Nephron progenitor cell (in vitro differentiated cells): ENCODE data around the gene PTPN20.

Experiments used
- DNase-seq: peaks from one replicate; pipeline ENCODE4 v3.0.0; 2021
- H3K27ac Mint-ChIP-seq: 2 replicates; pipeline ENCODE4 v1.8.0; 2021; ENCODE audit warnings: mild to moderate bottlenecking, moderate library complexity, mixed read lengths
- H3K27me3 Mint-ChIP-seq: 2 replicates; pipeline ENCODE4 v1.8.0; 2021; ENCODE audit warnings: mild to moderate bottlenecking, low read depth, mixed read lengths; ENCODE audit not compliant: poor library complexity
- H3K36me3 Mint-ChIP-seq: 2 replicates; pipeline ENCODE4 v1.8.0; 2021; ENCODE audit warnings: low read depth, mixed read lengths
- H3K4me1 Mint-ChIP-seq: 2 replicates; pipeline ENCODE4 v1.8.0; 2021; ENCODE audit warnings: mixed read lengths
- H3K4me3 Mint-ChIP-seq: 2 replicates; pipeline ENCODE4 v1.8.0; 2021; ENCODE audit warnings: mild to moderate bottlenecking, moderate library complexity, mixed read lengths
- H3K9me3 Mint-ChIP-seq: 2 replicates; pipeline ENCODE4 v1.8.0; 2021; ENCODE audit warnings: mild to moderate bottlenecking, moderate library complexity, mixed read lengths
- CTCF ChIP-seq: fragments of 200-600 bp; sonication (generic); IDR thresholded peaks from 2 replicates; pipeline ENCODE4 v1.5.0; 2021; ENCODE audit warnings: antibody characterized with exemption

PTPN20 gene

GRCh38 chr10:47030191-47030703 is 119.0 kb downstream of the PTPN20 start:
- H3K36me3 Mint-ChIP-seq: no peaks in the 10 kb centered on the region
- peaks cover 14% of the 10 kb centered on the region for H3K27me3 Mint-ChIP-seq
- H3K4me3 Mint-ChIP-seq: no peak overlapping the region
- H3K9me3 Mint-ChIP-seq: no peaks in the 10 kb centered on the region
- TF ChIP-seq CTCF: no peak
- DNase-seq: no peak
- H3K4me1 Mint-ChIP-seq: peaks cover 20% of the 10 kb centered on the region
- H3K27ac Mint-ChIP-seq: no peak overlapping the region

- Mint-ChIP-seq H3K9me3 (no peaks in the 10 kb centered on the region), H3K36me3 (no peaks in the 10 kb centered on the region), H3K27ac (peak overlapping the region; percentile 47), H3K4me3 (no peak overlapping the region), H3K27me3 (peaks cover 17% of the 10 kb centered on the region), H3K4me1 (peaks cover 16% of the 10 kb centered on the region)
- no peak for TF ChIP-seq CTCF
- no peak for DNase-seq
Observed at GRCh38 chr10:47031211-47031900, 120.1 kb downstream of the PTPN20 start.

GRCh38 chr10:47031901-47032465 is 120.8 kb downstream of the PTPN20 start:
- Mint-ChIP-seq H3K36me3 (no peaks in the 10 kb centered on the region), H3K27ac (no peak overlapping the region), H3K4me3 (no peak overlapping the region), H3K4me1 (peaks cover 18% of the 10 kb centered on the region), H3K9me3 (no peaks in the 10 kb centered on the region), H3K27me3 (peaks cover 17% of the 10 kb centered on the region)
- DNase-seq: no peak
- TF ChIP-seq CTCF: no peak

- H3K9me3 Mint-ChIP-seq: no peaks in the 10 kb centered on the region
- TF ChIP-seq CTCF: no peak
- no peak overlapping the region for H3K27ac Mint-ChIP-seq
- DNase-seq: no peak
- H3K4me3 Mint-ChIP-seq: no peak overlapping the region
- peaks cover 17% of the 10 kb centered on the region for H3K27me3 Mint-ChIP-seq
- H3K4me1 Mint-ChIP-seq: peaks cover 26% of the 10 kb centered on the region
- H3K36me3 Mint-ChIP-seq: no peaks in the 10 kb centered on the region
Observed at GRCh38 chr10:47033081-47033480, 121.9 kb downstream of the PTPN20 start.

- Mint-ChIP-seq H3K9me3 (no peaks in the 10 kb centered on the region), H3K27ac (no peak overlapping the region), H3K36me3 (no peaks in the 10 kb centered on the region), H3K4me3 (no peak overlapping the region), H3K4me1 (peaks cover 32% of the 10 kb centered on the region), H3K27me3 (peaks cover 15% of the 10 kb centered on the region)
- no peak for TF ChIP-seq CTCF
- DNase-seq: no peak
Observed at GRCh38 chr10:47033541-47034270, 122.5 kb downstream of the PTPN20 start.
